GM19455 (cell line): Measurements from ENCODE around the gene COX10.
A peak's percentile ranks its signal among the peaks of the same experiment; 100 is the strongest.
"Not testable (repeated sequence)": the region's sequence is repeated elsewhere in the genome, so short reads cannot be mapped to it uniquely, and the experiment has no call there.

Experiments used
- ATAC-seq: cut with Tn5 transposase; IDR thresholded peaks from one replicate; pipeline ENCODE4 v1.9.1; 2021; ENCODE audit not compliant: unreplicated experiment

The COX10 gene

DNA sequence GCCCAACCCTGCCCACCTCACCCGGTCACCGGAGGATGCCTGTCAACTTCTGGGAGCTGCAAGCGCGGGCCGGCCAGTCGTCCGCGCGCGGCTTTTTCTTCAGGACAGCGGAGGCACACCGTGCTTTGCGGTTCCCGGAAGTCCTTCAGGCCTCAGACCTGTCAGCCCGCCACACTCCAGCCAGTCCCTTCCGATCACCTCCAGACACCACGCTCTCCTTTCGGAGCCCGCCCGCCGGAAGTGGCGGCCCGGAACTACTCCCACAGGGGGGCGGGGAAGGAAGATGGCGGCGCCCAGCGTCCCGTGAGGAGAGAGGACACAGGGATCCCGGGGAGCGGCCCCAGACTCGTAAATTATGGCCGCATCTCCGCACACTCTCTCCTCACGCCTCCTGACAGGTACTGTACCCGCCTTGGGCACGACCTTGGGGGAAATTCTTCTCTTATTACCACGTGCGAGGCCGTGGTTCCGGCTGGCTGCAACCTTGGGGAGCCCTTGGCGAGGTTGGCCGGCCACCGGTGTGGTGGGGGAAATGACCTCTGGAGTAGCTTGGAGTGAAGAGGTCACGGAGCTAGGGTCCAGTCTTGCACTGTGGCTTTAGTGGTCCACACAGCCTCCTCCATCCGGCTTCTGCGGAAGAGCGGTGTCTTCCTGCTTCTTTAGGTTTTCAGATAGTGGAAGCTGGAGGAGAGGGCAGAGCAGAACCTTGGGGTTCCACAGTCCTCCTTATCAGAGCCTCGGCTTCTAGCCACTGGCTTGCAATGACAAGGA is at the start of gene COX10:
Gene COX10, plus strand, starts transcription at position 254 of the 771 bp plus-strand sequence. Its CDS starts 102 bp downstream, at position 356.
- peak; percentile 99 for ATAC-seq

- not testable (repeated sequence) for ATAC-seq
Measured at GRCh38 chr17:14021651-14022294, 47.5 kb upstream of the COX10 start.

GRCh38 chr17:14029755-14030154 is 39.5 kb upstream of the COX10 start:
- not testable (repeated sequence) for ATAC-seq

DNA sequence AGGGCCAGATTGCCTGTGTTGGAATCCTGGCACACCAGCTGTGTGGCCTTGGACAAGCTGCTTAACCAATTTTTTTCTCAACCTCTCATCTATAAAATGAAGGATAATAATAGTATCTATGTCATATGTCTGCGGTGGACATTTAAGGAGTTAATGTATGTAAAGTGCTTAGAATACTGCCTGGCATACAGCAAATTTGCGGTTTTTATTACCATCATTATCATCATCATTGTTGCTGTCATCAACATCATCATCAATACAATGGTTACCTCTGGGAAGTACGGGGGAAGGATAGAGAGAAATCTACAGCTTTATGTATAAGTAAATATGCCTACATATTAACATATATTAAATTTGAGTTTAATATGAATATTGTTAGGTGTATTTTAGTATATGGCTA is 37.1 kb upstream of the COX10 start:
- no peak for ATAC-seq

DNA sequence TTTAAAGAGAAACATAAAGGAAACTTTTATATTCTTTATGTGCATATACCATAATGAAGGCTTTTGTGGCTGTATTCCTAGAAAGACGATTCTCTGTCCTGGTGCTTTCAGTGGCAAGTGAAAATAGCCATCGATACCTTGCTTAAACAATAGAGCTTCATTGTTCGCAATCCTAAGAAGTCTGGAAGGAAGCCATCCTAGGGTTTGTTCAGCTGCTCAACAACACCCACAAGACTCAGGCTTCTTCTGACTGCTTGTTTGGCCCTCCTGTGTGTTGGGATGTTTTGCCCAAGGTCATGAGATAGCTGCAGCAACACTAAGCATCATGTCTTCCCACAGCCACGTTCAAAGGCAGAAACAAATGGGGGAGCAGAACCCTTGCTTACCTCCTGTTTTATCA is 36.1 kb upstream of the COX10 start:
- ATAC-seq, result no peak

- no peak for ATAC-seq
Measured at GRCh38 chr17:14037453-14037852, 31.9 kb upstream of the COX10 start.

- no peak for ATAC-seq
Measured at GRCh38 chr17:14038206-14038605, 31.1 kb upstream of the COX10 start.

- ATAC-seq, result no peak
Measured at GRCh38 chr17:14042411-14042810, 26.9 kb upstream of the COX10 start.

DNA sequence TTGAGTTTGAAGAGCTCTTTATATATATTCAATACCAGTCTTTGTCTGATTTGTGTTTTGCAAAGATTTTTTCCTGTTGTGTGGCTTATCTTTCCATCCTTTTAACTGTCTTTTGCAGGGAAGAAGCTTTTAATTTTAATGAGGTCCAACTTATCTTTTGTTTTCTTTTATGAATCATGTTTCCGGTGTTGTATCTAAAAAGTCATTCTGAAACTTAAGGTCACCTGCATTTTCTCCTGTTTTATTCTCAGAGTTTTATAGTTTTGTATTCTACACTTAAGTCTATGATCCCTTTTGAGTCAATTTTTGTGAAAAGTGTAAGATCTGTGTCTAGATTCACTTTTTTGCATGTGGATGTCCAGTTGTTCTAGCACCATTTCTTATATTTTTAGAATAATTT is 24.6 kb upstream of the COX10 start:
- no peak for ATAC-seq

DNA sequence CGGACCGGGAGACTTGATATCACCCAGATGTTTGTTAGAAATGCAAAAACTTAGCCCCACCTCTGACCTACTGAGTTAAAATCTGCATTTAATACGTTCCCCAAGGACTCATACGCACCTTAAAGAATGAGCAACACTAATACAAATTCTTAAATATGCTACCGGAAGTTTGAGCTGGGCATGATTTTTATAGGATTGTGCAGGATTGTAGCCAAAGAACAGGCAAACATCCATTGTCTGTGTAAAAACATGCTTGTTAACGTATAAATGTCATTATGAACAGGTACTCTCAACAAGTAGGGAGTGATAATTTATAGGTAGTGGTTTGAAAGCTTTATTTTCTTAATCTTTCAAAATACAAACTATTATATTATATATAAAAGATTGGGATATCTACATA is 22.3 kb upstream of the COX10 start:
- ATAC-seq, result no peak

DNA sequence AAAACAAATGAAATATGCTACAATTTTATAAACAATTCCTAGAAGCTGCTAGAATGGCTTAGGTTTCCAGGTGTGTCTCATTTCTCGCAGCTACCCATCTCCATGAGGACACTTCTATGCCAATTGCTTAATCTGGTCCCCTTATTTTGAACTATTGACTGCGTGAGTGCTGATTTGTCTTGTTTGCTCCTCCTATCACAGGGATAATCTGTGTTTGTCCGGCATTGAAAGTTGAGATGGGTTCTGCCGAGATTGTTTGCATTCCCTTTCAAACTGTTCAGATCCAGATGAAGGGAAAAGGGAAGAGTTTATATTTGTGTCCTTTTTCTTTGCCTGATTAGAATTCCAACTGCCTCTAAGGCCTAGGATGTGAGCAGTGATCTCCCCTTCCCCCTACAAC is 21.7 kb upstream of the COX10 start:
- no peak for ATAC-seq

DNA sequence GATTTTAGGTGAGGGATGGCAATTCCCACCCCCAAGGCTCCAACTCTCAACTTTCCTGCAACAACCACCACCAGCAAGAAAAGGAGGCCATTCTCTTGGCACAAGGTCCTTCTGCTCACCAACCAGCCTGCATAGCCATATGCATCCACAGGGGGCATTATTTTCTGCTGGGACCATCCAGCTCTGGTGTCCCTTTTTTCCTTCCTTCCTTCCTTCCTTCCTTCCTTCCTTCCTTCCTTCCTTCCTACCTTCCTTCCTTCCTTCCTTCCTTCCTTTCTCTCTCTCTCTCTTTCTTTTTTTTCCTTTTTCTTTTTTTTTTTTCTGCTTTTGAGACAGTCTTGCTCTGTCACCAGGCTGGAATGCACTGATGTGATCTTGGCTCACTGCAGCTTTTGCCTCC is 21.1 kb upstream of the COX10 start:
- no peak for ATAC-seq

- ATAC-seq, result no peak
Measured at GRCh38 chr17:14050616-14051015, 18.7 kb upstream of the COX10 start.

DNA sequence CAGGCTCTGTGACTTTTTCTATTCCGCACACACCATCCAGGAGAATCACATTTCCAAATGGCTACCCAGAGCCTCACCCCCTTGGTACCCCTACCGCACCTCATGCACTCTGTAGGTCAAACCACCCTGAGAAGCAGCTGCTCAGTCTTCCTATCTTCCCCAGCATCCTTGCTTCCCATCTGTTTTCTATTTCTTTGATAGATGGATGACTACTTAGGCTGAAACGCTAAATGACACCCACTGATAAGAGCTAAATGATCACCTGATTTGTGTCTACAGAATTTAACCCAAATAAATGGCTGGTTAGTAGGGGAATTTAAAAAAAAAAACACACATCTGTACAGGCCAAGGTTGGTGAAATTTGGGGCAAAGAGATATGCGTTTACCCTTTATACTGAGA is 17.6 kb upstream of the COX10 start:
- no peak for ATAC-seq

- no peak for ATAC-seq
Measured at GRCh38 chr17:14052886-14053615, 16.3 kb upstream of the COX10 start.

- no peak for ATAC-seq
Measured at GRCh38 chr17:14057591-14057990, 11.7 kb upstream of the COX10 start.

GRCh38 chr17:14058051-14058450 is 11.3 kb upstream of the COX10 start:
- no peak for ATAC-seq

DNA sequence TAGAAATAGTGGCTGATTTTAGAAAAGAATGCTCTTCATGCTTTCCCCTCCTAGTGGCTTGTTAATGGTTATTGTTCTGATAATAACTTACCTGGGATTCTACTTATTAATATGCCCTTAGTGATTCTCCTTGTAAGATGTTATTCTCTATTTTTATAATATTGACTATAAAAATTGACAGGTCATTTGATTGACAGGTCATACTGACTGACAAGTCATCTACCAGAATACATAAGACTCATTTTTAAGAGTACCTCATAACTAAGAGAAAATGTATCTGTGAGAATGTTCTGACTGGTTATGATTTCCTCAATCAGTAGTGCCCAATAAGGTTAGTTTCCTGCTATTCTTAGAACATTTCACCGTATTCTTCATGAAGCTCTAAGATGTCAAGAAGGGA is 8.6 kb upstream of the COX10 start:
- no peak for ATAC-seq

DNA sequence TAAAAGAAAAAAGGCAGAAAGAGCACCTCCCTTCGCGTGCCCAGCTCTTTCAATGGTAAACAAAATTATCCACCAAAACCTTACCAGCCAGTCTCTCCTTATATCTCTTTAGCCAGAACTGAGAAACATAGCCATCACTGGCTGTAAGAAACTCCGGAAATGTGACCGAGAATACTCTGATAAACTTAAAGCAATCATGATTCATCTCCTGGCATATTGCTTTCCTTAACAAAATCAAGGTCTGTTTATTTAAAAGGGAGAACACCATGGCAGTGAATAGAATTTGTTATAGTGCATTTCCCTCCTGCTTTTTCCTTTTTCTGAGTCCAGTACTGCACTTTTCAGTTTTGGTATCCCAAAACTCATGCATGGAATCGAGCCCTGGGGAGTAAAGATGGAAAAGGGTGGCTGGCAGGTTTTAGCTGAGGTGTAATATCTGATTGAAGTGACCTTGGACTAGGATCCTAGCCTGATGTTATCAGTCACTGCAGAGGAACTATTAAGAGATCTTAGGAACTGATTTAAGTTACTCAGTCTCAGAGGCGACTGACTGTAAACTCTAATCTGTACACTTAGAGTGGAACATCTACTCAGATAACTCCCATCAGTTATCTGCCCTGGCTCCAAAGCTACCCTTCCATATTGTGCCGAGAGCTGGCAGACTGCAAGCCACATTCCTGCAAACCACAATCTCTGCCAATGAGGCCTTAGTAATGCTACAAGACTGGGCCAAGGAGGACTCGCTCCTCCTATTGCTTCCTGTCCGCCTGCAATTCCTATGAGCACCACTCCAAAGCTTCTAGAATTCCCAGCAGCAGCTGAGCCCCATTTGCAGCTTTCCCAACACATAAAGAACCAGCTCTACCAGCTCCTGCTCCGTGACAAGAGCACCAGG is 7.4 kb upstream of the COX10 start:
- ATAC-seq, result no peak

GRCh38 chr17:14067347-14067746 is 2.0 kb upstream of the COX10 start:
- ATAC-seq, result no peak
